Transverse colon (tissue), 4 donors: ENCODE results near the gene GRAP2. TPM values are rescaled to one million over a fixed set of nuclear protein-coding genes. Genes with fewer than 3 reads are reported as not detected.

ENCODE experiments used
- DNase-seq: peaks from one replicate; pipeline ENCODE4 v3.0.0-alpha.2; 2019
- H3K27ac ChIP-seq, 4 donors: fragments of 200-600 bp; sonication (generic); 2 replicates each; pipeline ENCODE4 v1.5.1; 2016 to 2018; ENCODE audit warnings: inconsistent platforms in 4 of 4
- H3K27me3 ChIP-seq: fragments of 200-600 bp; sonication (generic); 2 replicates; pipeline ENCODE4 v1.5.1; 2017; ENCODE audit warnings: inconsistent platforms
- H3K36me3 ChIP-seq, 4 donors: fragments of 200-600 bp; sonication (generic); 2 replicates each; pipeline ENCODE4 v1.5.1; 2017 to 2019; ENCODE audit warnings: inconsistent platforms in 4 of 4
- H3K4me1 ChIP-seq, 4 donors: fragments of 200-600 bp; sonication (generic); 2 replicates each; pipeline ENCODE4 v1.5.1; 2017 to 2020; ENCODE audit warnings: inconsistent platforms in 4 of 4
- H3K4me3 ChIP-seq, 4 donors: fragments of 200-600 bp; sonication (generic); 1 replicate in 1 of 4; 2 replicates in 3 of 4; pipeline versions ENCODE4 v1.5.1 to v1.6.1; 2017 to 2019; ENCODE audit warnings: inconsistent platforms in 4 of 4
- H3K9me3 ChIP-seq, 2 donors: fragments of 200-600 bp; sonication (generic); 2 replicates each; pipeline ENCODE4 v1.5.1; 2017 to 2019; ENCODE audit warnings: inconsistent platforms in 2 of 2
- CTCF ChIP-seq, 5 experiments: fragments of 200-600 bp in 3 of 5; fragments of 450-650 bp in 2 of 5; sonication (generic) in 3 of 5; IDR thresholded peaks; 1 replicate in 2 of 5; 2 replicates in 3 of 5; pipeline ENCODE4 v1.5.1; 2016 to 2017; ENCODE audit warnings: antibody characterized with exemption in 5 of 5, inconsistent platforms in 3 of 5, mild to moderate bottlenecking in 2 of 5, moderate library complexity in 1 of 5
- EP300 ChIP-seq: sonication (generic); formaldehyde crosslinking; IDR thresholded peaks from one replicate; pipeline ENCODE4 v1.6.1; 2017; ENCODE audit warnings: antibody characterized with exemption, low read depth
- POLR2A ChIP-seq: fragments of 450-650 bp; IDR thresholded peaks from one replicate; pipeline ENCODE4 v1.6.1; 2016; ENCODE audit warnings: antibody characterized with exemption, mild to moderate bottlenecking, moderate library complexity
- POLR2AphosphoS5 ChIP-seq, 3 donors: sonication (generic); formaldehyde crosslinking; IDR thresholded peaks; one replicate each; pipeline ENCODE4 v1.6.1; 2016; ENCODE audit warnings: antibody characterized with exemption in 3 of 3
- WGBS, 2 donors: methylation state at CpG; one replicate each; pipeline ENCODE4 v1.1.5; 2018; ENCODE audit warnings: low coverage in 1 of 2; 5-methylcytosine and 5-hydroxymethylcytosine counted together
- in situ Hi-C, 4 donors: fragments of 200-750 bp; cut with MboI; loops; one replicate each; pipeline versions ENCODE4 v1.15.0 to v1.15.1; 2017; ENCODE audit warnings: low sequenced_read_pairs in 3 of 4, low pct_ligation_motif_present in 1 of 4, low pct_unique_long_range_greater_than_20kb in 1 of 4
- intact Hi-C: fragments of 100-400 bp; cut with DNase I; formaldehyde crosslinking; loops from one replicate; pipeline ENCODE4 v1.15.1; 2023; ENCODE audit warnings: low total_unique reads
- total RNA-seq, 4 donors: library from RNA; depleted of rRNA; stranded (reverse); fragments of >200 nt; gene quantifications; one replicate each; pipeline ENCODE4 v1.1.0, GENCODE V29; 2016

GRAP2 gene
- total RNA-seq, 4 donors from 2014 or later = 0.60 to 28.4 (median 4.9) TPM

- peak overlapping the region; percentile 55 to 76 (median 68) for H3K27ac ChIP-seq
- no peak overlapping the region for H3K4me3 ChIP-seq
- no peaks in the 10 kb centered on the region for H3K9me3 ChIP-seq
- in situ Hi-C loops (no loop called here), intact Hi-C loops (no loop called here)
- DNase-seq = peak; percentile 54
- 41 to 47% methylated on average over 4 to 9 of the region's 9 CpGs for WGBS, 2 donors
- TF ChIP-seq CTCF (IDR thresholded peaks at IDR 0.05) (no peak), POLR2AphosphoS5 (IDR thresholded peaks at IDR 0.05) (no peak), EP300 (peak; percentile 36)
- no peaks in the 10 kb centered on the region for H3K27me3 ChIP-seq
- peaks cover 0 to 20% (median 12%) of the 10 kb centered on the region in 4 donors for H3K4me1 ChIP-seq
- H3K36me3 ChIP-seq = no peaks in the 10 kb centered on the region
Observed at GRCh38 chr22:39967103-39967829, 66.4 kb downstream of the GRAP2 start.

GRCh38 chr22:39967996-39968972 is 67.4 kb downstream of the GRAP2 start:
- no peaks in the 10 kb centered on the region for H3K9me3 ChIP-seq
- H3K36me3 ChIP-seq = no peaks in the 10 kb centered on the region
- intact Hi-C loops (no loop called here), in situ Hi-C loops (no loop called here)
- TF ChIP-seq EP300 (no peak), POLR2A (no peak), POLR2AphosphoS5 (IDR thresholded peaks at IDR 0.05) (no peak), CTCF (IDR thresholded peaks at IDR 0.05) (no peak)
- peaks cover 4% of the 10 kb centered on the region for H3K27me3 ChIP-seq
- no peak for DNase-seq
- H3K27ac ChIP-seq = peak overlapping the region; percentile 30 to 76 (median 68)
- peaks cover 0 to 20% (median 12%) of the 10 kb centered on the region in 4 donors for H3K4me1 ChIP-seq
- whole genome bisulfite sequencing, 2 donors = 39 to 77% methylated on average over 6 to 20 of the region's 20 CpGs
- H3K4me3 ChIP-seq = no peak overlapping the region

DNA sequence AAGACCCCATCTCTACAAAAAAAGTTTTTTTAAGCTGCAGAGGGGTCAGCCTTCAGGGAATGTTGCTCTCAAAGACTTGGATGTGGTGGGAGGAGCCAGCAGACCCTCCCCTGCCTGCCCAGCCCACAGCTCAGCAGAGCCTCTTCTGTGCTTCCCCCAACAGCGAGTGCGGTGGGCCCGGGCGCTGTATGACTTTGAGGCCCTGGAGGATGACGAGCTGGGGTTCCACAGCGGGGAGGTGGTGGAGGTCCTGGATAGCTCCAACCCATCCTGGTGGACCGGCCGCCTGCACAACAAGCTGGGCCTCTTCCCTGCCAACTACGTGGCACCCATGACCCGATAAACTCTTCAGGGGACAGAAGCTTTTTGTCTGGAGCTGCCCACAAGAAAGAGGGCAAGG is 69.9 kb downstream of the GRAP2 start:
- no peak overlapping the region for H3K27ac ChIP-seq
- WGBS, 2 donors = 92 to 93% methylated on average over 2 to 10 of the region's 10 CpGs
- no peaks in the 10 kb centered on the region for H3K36me3 ChIP-seq
- DNase-seq = no peak
- in situ Hi-C loops = no loop called here
- intact Hi-C loops = no loop called here
- peaks cover 4% of the 10 kb centered on the region for H3K27me3 ChIP-seq
- H3K9me3 ChIP-seq = no peaks in the 10 kb centered on the region
- TF ChIP-seq EP300 (no peak), POLR2AphosphoS5 (IDR thresholded peaks at IDR 0.05) (no peak), POLR2A (no peak), CTCF (IDR thresholded peaks at IDR 0.05) (no peak)
- H3K4me1 ChIP-seq = peaks cover 0 to 20% (median 12%) of the 10 kb centered on the region in 4 donors
- H3K4me3 ChIP-seq = no peak overlapping the region

- DNase-seq = no peak
- TF ChIP-seq EP300 (no peak), POLR2AphosphoS5 (IDR thresholded peaks at IDR 0.05) (no peak), CTCF (IDR thresholded peaks at IDR 0.05) (no peak), POLR2A (no peak)
- in situ Hi-C loops = no loop called here
- Histone ChIP-seq H3K4me1 (peaks cover 0 to 13% (median 4%) of the 10 kb centered on the region in 4 donors), H3K9me3 (no peaks in the 10 kb centered on the region), H3K36me3 (no peaks in the 10 kb centered on the region), H3K27ac (no peak overlapping the region), H3K27me3 (peaks cover 16% of the 10 kb centered on the region), H3K4me3 (no peak overlapping the region)
- WGBS, 2 donors = 61 to 74% methylated on average over 3 to 5 of the region's 5 CpGs
- intact Hi-C loops = no loop called here
Observed at GRCh38 chr22:39972641-39973040, 71.8 kb downstream of the GRAP2 start.
